Stimulated activated CD8-positive, alpha-beta memory T cell treated with anti-CD3 and anti-CD28 coated beads, Interleukin-15, amount 100 ng/mL, for 1 hour (primary cell): ENCODE results near the gene TBC1D1.

Experiments
- DNase-seq: peaks from one replicate; pipeline ENCODE4 v3.0.0-alpha.2; 2020; ENCODE audit warnings: low read depth

TBC1D1 gene

GRCh38 chr4:37924946-37925345 is 34.1 kb downstream of the TBC1D1 start:
- DNase-seq, result no peak

GRCh38 chr4:37927434-37927833 is 36.5 kb downstream of the TBC1D1 start:
- no peak for DNase-seq

GRCh38 chr4:37928426-37929416 is 37.8 kb downstream of the TBC1D1 start:
- DNase-seq, result no peak

GRCh38 chr4:37934096-37934495 is 43.2 kb downstream of the TBC1D1 start:
- DNase-seq, result no peak

GRCh38 chr4:37934609-37935008 is 43.7 kb downstream of the TBC1D1 start:
- no peak for DNase-seq

GRCh38 chr4:37935026-37935425 is 44.1 kb downstream of the TBC1D1 start:
- no peak for DNase-seq

- no peak for DNase-seq
These were observed 46.1 kb downstream of the TBC1D1 start for GRCh38 chr4:37936889-37937498.

- no peak for DNase-seq
These were observed 47.3 kb downstream of the TBC1D1 start for GRCh38 chr4:37938208-37938607.

- no peak for DNase-seq
These were observed 55.8 kb downstream of the TBC1D1 start for GRCh38 chr4:37946503-37947179.

GRCh38 chr4:37948542-37948941 is 57.7 kb downstream of the TBC1D1 start:
- no peak for DNase-seq

GRCh38 chr4:37949636-37950426 is 58.9 kb downstream of the TBC1D1 start:
- DNase-seq, result no peak

- DNase-seq, result no peak
These were observed 60.8 kb downstream of the TBC1D1 start for GRCh38 chr4:37951461-37952352.

- no peak for DNase-seq
These were observed 62.3 kb downstream of the TBC1D1 start for GRCh38 chr4:37953156-37953555.

GRCh38 chr4:37953620-37954293 is 62.9 kb downstream of the TBC1D1 start:
- no peak for DNase-seq

GRCh38 chr4:37956941-37957340 is 66.1 kb downstream of the TBC1D1 start:
- no peak for DNase-seq

- no peak for DNase-seq
These were observed 68.0 kb downstream of the TBC1D1 start for GRCh38 chr4:37958932-37959331.

GRCh38 chr4:37960098-37960497 is 69.2 kb downstream of the TBC1D1 start, which contains the start of gene PTTG2:
Gene PTTG2 (plus strand): TSS chr4:37960398. CDS start chr4:37960435, 37 bp downstream.
- no peak for DNase-seq

GRCh38 chr4:37960679-37961450 is 70.0 kb downstream of the TBC1D1 start:
- no peak for DNase-seq

- DNase-seq, result no peak
These were observed 74.0 kb downstream of the TBC1D1 start for GRCh38 chr4:37964734-37965457.
